Activated naive CD4-positive, alpha-beta T cell treated with anti-CD3 and anti-CD28 coated beads, Interleukin-2, amount 10 ng/mL, durations not matched to agents 7 days and 5 days (primary cell): ENCODE measurements around the gene NR1I2.
A peak's percentile ranks its signal among the peaks of the same experiment; 100 is the strongest.

Experiments used
- CTCF ChIA-PET: fragments of 350-600 bp; sonication (Branson Sonifier 250); formaldehyde crosslinking; loops from one replicate; lab custom pipeline; 2021; ENCODE audit warnings: antibody characterized with exemption; lab: Charles Lee
- DNase-seq: peaks from one replicate; pipeline ENCODE4 v3.0.0-alpha.2; 2020
- H3K27ac Mint-ChIP-seq: one replicate; pipeline ENCODE4 v1.8.0; 2021; ENCODE audit warnings: mild to moderate bottlenecking, moderate library complexity, mixed read lengths
- H3K27me3 Mint-ChIP-seq: one replicate; pipeline ENCODE4 v1.8.0; 2021; ENCODE audit warnings: mild to moderate bottlenecking, mixed read lengths
- H3K36me3 Mint-ChIP-seq: one replicate; pipeline ENCODE4 v1.8.0; 2021; ENCODE audit warnings: mixed read lengths
- H3K4me1 Mint-ChIP-seq: one replicate; pipeline ENCODE4 v1.8.0; 2021; ENCODE audit warnings: mixed read lengths
- H3K4me3 Mint-ChIP-seq: one replicate; pipeline ENCODE4 v1.8.0; 2021; ENCODE audit warnings: mild to moderate bottlenecking, moderate library complexity, mixed read lengths
- H3K9me3 Mint-ChIP-seq: one replicate; pipeline ENCODE4 v1.8.0; 2021; ENCODE audit warnings: mixed read lengths

The NR1I2 gene

GRCh38 chr3:119794401-119794800 lies 12.5 kb downstream of the NR1I2 start:
- Mint-ChIP-seq H3K4me3 (no peak overlapping the region), H3K9me3 (no peaks in the 10 kb centered on the region), H3K36me3 (no peaks in the 10 kb centered on the region), H3K27me3 (peaks cover 9% of the 10 kb centered on the region), H3K27ac (no peak overlapping the region), H3K4me1 (no peaks in the 10 kb centered on the region)
- CTCF ChIA-PET = no interaction called here
- DNase-seq = no peak

DNA sequence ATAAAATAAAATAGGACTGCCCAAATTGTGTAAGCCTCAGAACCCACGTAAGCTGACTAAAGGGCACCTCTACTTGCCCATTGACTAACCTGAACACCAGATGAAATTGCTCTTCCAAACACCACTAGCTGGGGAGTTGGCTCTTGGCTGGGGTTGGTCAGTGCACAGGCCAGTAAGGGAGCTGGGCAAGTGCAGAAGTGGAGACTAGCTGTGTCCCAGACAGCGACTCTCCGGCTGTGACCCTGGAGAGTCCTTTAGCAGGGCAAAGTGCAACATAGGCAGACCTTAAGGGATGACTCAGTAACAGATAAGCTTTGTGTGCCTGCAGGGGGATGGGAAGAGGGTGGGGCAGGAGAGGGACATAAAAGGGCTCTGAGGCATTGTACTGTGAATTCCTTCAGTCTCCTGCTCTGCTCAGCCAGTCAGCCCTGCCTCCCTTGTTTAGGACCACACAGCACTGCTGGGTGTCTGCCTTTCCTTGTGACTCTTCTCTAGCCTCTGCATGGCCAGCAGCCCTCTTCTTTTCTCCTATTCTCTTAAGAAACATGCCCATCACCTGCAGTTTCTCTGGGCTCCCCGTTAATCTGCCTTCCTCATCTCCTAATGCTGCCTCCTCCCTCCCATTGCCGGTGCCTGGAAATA lies 13.2 kb downstream of the NR1I2 start:
- no peak for DNase-seq
- Mint-ChIP-seq H3K9me3 (no peaks in the 10 kb centered on the region), H3K27ac (no peak overlapping the region), H3K4me1 (no peaks in the 10 kb centered on the region), H3K27me3 (peaks cover 9% of the 10 kb centered on the region), H3K36me3 (no peaks in the 10 kb centered on the region), H3K4me3 (no peak overlapping the region)
- CTCF ChIA-PET = no interaction called here

GRCh38 chr3:119795849-119796248 lies 13.9 kb downstream of the NR1I2 start:
- Mint-ChIP-seq H3K9me3 (no peaks in the 10 kb centered on the region), H3K4me1 (no peaks in the 10 kb centered on the region), H3K27me3 (peaks cover 13% of the 10 kb centered on the region), H3K27ac (no peak overlapping the region), H3K36me3 (no peaks in the 10 kb centered on the region), H3K4me3 (no peak overlapping the region)
- DNase-seq = no peak
- CTCF ChIA-PET = no interaction called here

- CTCF ChIA-PET = no interaction called here
These were observed 14.5 kb downstream of the NR1I2 start for GRCh38 chr3:119796368-119796767.

GRCh38 chr3:119796785-119797184 lies 14.9 kb downstream of the NR1I2 start:
- Mint-ChIP-seq H3K36me3 (no peaks in the 10 kb centered on the region), H3K4me3 (no peak overlapping the region), H3K27me3 (peaks cover 17% of the 10 kb centered on the region), H3K9me3 (no peaks in the 10 kb centered on the region), H3K4me1 (no peaks in the 10 kb centered on the region), H3K27ac (no peak overlapping the region)
- CTCF ChIA-PET = no interaction called here
- no peak for DNase-seq

More at GRCh38 chr3:119796368-119796767, 14.5 kb downstream of the NR1I2 start:
- H3K27ac Mint-ChIP-seq = no peak overlapping the region
- no peaks in the 10 kb centered on the region for H3K9me3 Mint-ChIP-seq
- no peaks in the 10 kb centered on the region for H3K4me1 Mint-ChIP-seq
- H3K27me3 Mint-ChIP-seq = peaks cover 13% of the 10 kb centered on the region
- H3K4me3 Mint-ChIP-seq = no peak overlapping the region
- DNase-seq = no peak
- H3K36me3 Mint-ChIP-seq = no peaks in the 10 kb centered on the region

DNA sequence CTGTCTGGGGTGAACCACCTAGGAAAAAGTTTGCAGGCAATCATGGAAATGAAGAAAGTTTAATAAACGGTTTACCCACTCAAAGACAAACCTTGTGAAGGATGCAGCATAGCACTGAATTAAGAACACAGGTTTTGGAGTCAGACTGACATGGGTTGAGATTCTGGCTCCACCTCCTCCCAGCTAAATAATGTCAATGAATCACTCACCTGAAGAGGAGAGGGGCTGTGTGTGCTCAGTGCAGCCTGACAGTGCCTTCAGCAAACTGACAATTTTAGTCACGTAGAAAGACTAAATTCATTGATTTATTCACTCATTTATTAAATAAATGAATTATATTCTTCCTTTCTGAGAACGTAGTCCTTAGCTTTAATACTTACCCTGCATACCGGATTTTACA lies 18.9 kb downstream of the NR1I2 start:
- CTCF ChIA-PET = no interaction called here
- Mint-ChIP-seq H3K27me3 (peaks cover 23% of the 10 kb centered on the region), H3K9me3 (no peaks in the 10 kb centered on the region), H3K36me3 (no peaks in the 10 kb centered on the region), H3K4me3 (no peak overlapping the region), H3K27ac (no peak overlapping the region), H3K4me1 (no peaks in the 10 kb centered on the region)
- DNase-seq = no peak

DNA sequence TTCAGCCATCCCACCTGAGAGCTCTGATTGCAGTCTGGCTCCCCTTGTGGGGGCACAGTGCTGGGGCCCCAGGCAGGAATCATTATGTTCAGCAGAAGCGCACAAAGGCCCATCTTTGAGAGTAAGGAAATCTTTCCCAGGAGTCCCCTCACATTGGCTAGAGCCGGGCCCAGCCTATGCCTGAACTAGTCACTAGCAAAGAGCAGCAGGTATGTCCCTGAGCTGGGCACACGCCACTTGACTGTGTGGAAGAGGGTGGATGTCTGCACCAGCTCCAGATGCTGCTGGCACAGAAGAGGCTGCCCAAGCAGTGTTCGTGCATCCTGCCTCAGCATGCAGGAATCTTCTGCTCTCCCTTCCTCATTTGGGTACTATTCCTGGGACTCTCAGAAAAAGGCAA lies 26.3 kb downstream of the NR1I2 start:
- Mint-ChIP-seq H3K9me3 (no peaks in the 10 kb centered on the region), H3K36me3 (no peaks in the 10 kb centered on the region), H3K4me3 (no peak overlapping the region), H3K27ac (no peak overlapping the region), H3K4me1 (peaks cover 10% of the 10 kb centered on the region), H3K27me3 (peaks cover 13% of the 10 kb centered on the region)
- no peak for DNase-seq
- CTCF ChIA-PET = interaction anchor here (0.9 to 1.4 kb wide), 3 partner anchors 9 to 373 kb away, joined by 3 to 5 read pairs (median 5); no protein-coding TSS in a partner anchor

GRCh38 chr3:119808843-119809242 lies 26.9 kb downstream of the NR1I2 start:
- H3K27ac Mint-ChIP-seq = no peak overlapping the region
- CTCF ChIA-PET = interaction anchor here (0.9 to 1.4 kb wide), 2 partner anchors 10 to 373 kb away, joined by 3 to 5 read pairs; no protein-coding TSS in a partner anchor
- H3K27me3 Mint-ChIP-seq = peaks cover 12% of the 10 kb centered on the region
- H3K9me3 Mint-ChIP-seq = no peaks in the 10 kb centered on the region
- DNase-seq = no peak
- no peaks in the 10 kb centered on the region for H3K36me3 Mint-ChIP-seq
- peaks cover 10% of the 10 kb centered on the region for H3K4me1 Mint-ChIP-seq
- no peak overlapping the region for H3K4me3 Mint-ChIP-seq

DNA sequence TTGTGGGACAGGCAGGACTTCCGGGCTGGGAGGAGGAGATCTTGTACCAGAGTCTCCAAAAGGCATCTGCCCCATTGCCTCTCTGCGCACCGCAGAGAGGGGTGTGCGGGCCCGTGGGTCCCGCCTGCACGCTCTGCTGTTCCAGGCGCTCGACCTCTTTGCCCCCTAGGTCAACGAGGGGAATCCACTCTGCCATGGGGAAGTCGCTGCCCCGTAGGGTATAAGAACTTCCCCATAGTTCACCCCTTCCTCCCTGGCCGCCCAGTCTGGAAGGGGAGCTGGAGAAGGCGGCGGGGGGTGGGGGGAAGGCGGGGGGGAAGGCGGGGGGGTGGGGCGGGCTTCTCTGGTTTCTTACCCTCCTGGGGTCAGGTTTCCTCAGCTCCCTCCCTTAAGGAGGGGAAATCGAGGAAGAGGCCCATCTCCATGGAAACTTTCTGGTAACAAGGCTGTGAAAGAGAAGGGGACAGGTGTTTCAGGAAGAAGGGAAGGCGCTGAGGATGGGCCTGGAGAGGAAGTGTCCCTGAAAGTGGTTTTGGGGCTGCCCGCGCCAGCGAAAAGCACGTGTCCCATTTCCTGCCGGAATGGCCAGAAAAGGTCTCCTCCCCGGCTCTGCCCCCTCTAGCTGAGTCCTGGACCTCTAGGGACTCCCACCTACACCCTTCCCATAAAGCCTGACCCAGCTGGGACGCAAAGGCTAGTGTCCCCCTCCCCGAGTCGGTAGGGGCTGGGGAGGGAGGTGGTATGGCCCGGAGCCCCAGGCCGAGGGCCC lies 27.5 kb downstream of the NR1I2 start:
- CTCF ChIA-PET = interaction anchor here (0.5 kb wide), 1 partner anchor 273 kb away, joined by 3 read pairs; no protein-coding TSS in a partner anchor
- no peak overlapping the region for H3K27ac Mint-ChIP-seq
- H3K4me3 Mint-ChIP-seq = peak overlapping the region; percentile 71
- no peaks in the 10 kb centered on the region for H3K36me3 Mint-ChIP-seq
- no peaks in the 10 kb centered on the region for H3K9me3 Mint-ChIP-seq
- peaks cover 10% of the 10 kb centered on the region for H3K4me1 Mint-ChIP-seq
- peak; percentile 27 for DNase-seq
- peaks cover 13% of the 10 kb centered on the region for H3K27me3 Mint-ChIP-seq

- Mint-ChIP-seq H3K4me1 (peaks cover 10% of the 10 kb centered on the region), H3K36me3 (no peaks in the 10 kb centered on the region), H3K27me3 (peaks cover 16% of the 10 kb centered on the region), H3K4me3 (peak overlapping the region; percentile 71), H3K27ac (peak overlapping the region; percentile 35), H3K9me3 (no peaks in the 10 kb centered on the region)
- peak; percentile 65 for DNase-seq
- CTCF ChIA-PET = no interaction called here
These were observed 28.1 kb downstream of the NR1I2 start for GRCh38 chr3:119810018-119810435.

- CTCF ChIA-PET = no interaction called here
- DNase-seq = no peak
- Mint-ChIP-seq H3K27ac (no peak overlapping the region), H3K4me1 (peaks cover 10% of the 10 kb centered on the region), H3K36me3 (no peaks in the 10 kb centered on the region), H3K9me3 (no peaks in the 10 kb centered on the region), H3K27me3 (peaks cover 8% of the 10 kb centered on the region), H3K4me3 (no peak overlapping the region)
These were observed 30.7 kb downstream of the NR1I2 start for GRCh38 chr3:119812491-119813058.

- Mint-ChIP-seq H3K4me3 (no peak overlapping the region), H3K4me1 (peaks cover under 1% of the 10 kb centered on the region), H3K27me3 (peaks cover 8% of the 10 kb centered on the region), H3K27ac (no peak overlapping the region), H3K9me3 (no peaks in the 10 kb centered on the region), H3K36me3 (no peaks in the 10 kb centered on the region)
- no peak for DNase-seq
- CTCF ChIA-PET = interaction anchor here (1.3 to 2.5 kb wide), 2 partner anchors 8 to 9 kb away, joined by 3 to 5 read pairs; no protein-coding TSS in a partner anchor
These were observed 33.8 kb downstream of the NR1I2 start for GRCh38 chr3:119815716-119816115.

DNA sequence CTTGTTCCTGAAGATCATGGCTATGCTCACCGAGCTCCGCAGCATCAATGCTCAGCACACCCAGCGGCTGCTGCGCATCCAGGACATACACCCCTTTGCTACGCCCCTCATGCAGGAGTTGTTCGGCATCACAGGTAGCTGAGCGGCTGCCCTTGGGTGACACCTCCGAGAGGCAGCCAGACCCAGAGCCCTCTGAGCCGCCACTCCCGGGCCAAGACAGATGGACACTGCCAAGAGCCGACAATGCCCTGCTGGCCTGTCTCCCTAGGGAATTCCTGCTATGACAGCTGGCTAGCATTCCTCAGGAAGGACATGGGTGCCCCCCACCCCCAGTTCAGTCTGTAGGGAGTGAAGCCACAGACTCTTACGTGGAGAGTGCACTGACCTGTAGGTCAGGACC lies 35.2 kb downstream of the NR1I2 start:
- H3K9me3 Mint-ChIP-seq = no peaks in the 10 kb centered on the region
- H3K36me3 Mint-ChIP-seq = no peaks in the 10 kb centered on the region
- no peak overlapping the region for H3K27ac Mint-ChIP-seq
- no peak for DNase-seq
- no peak overlapping the region for H3K4me3 Mint-ChIP-seq
- H3K27me3 Mint-ChIP-seq = peaks cover 4% of the 10 kb centered on the region
- no peaks in the 10 kb centered on the region for H3K4me1 Mint-ChIP-seq
- CTCF ChIA-PET = interaction anchor here (2.5 kb wide), 1 partner anchor 9 kb away, joined by 5 read pairs; no protein-coding TSS in a partner anchor

DNA sequence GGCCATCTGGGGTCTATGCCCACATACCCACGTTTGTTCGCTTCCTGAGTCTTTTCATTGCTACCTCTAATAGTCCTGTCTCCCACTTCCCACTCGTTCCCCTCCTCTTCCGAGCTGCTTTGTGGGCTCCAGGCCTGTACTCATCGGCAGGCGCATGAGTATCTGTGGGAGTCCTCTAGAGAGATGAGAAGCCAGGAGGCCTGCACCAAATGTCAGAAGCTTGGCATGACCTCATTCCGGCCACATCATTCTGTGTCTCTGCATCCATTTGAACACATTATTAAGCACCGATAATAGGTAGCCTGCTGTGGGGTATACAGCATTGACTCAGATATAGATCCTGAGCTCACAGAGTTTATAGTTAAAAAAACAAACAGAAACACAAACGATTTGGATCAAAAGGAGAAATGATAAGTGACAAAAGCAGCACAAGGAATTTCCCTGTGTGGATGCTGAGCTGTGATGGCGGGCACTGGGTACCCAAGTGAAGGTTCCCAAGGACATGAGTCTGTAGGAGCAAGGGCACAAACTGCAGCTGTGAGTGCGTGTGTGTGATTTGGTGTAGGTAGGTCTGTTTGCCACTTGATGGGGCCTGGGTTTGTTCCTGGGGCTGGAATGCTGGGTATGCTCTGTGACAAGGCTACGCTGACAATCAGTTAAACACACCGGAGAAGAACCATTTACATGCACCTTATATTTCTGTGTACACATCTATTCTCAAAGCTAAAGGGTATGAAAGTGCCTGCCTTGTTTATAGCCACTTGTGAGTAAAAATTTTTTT lies 35.9 kb downstream of the NR1I2 start:
- Mint-ChIP-seq H3K9me3 (no peaks in the 10 kb centered on the region), H3K27me3 (peaks cover 4% of the 10 kb centered on the region)
- CTCF ChIA-PET = interaction anchor here (0.5 to 2.5 kb wide), 3 partner anchors 10 to 608 kb away, joined by 4 to 5 read pairs (median 4); no protein-coding TSS in a partner anchor

More for the DNA sequence above, 35.9 kb downstream of the NR1I2 start:
- Mint-ChIP-seq H3K4me1 (no peaks in the 10 kb centered on the region), H3K27ac (no peak overlapping the region), H3K36me3 (no peaks in the 10 kb centered on the region), H3K4me3 (no peak overlapping the region)
- no peak for DNase-seq
